ENCODE measurements around the gene CIT. TPM values are rescaled to one million over a fixed set of nuclear protein-coding genes. Genes with fewer than 3 reads are reported as not detected.

CIT gene
- total and polyA plus RNA-seq, 9 of the 15 experiments (the other 6 are each of a cell fraction or from before 2014, with no cell fraction given) = 1.1 to 46.7 (median 21.3) TPM

GRCh38 chr12:119876761-119877638 lies at the start of gene CIT (continued):
- TF ChIP-seq ZNF277 (CRISPR knock-in tag; IDR thresholded peaks at IDR 0.05; ENCODE audit: borderline replicate concordance) = no peak
- TF ChIP-seq RAD21 (CRISPR knock-in tag; conservative IDR thresholded peaks at IDR 0.05 in 1 of 2, IDR thresholded peaks at IDR 0.05 in 1 of 2) = no peak
- peak; percentile 24; the same call in 1 of the 2 replicates for TF ChIP-seq SMARCE1 (IDR thresholded peaks at IDR 0.05)
- peak; percentile 99 for TF ChIP-seq CXXC5 (CRISPR knock-in tag; IDR thresholded peaks at IDR 0.05)
- no peak for TF ChIP-seq HMG20B (CRISPR knock-in tag; IDR thresholded peaks at IDR 0.05)
- peak; percentile 83 for TF ChIP-seq PBX2 (CRISPR knock-in tag; IDR thresholded peaks at IDR 0.05; ENCODE audit: low read depth)
- peak; percentile 99 for TF ChIP-seq PBX2 (tag; conservative IDR thresholded peaks at IDR 0.05; ENCODE audit: low read depth)
- TF ChIP-seq GABPA (tag; conservative IDR thresholded peaks at IDR 0.05; ENCODE audit: low read depth) = 0 out of 2 replicates have a peak, but pooled peaks have one; percentile 13
- peak; percentile 28; the same call in 1 of the 2 replicates for TF ChIP-seq PML (IDR thresholded peaks at IDR 0.05; ENCODE audit: low read length)
- TF ChIP-seq RNF2 (IDR thresholded peaks at IDR 0.05) = 0 out of 2 replicates have a peak, but pooled peaks have one; percentile 18
- TF ChIP-seq THRA (IDR thresholded peaks at IDR 0.05) = no peak
- TF ChIP-seq HBP1 (CRISPR knock-in tag; IDR thresholded peaks at IDR 0.05) = no peak
- peak in 1 of 2 experiments; percentile 78 for TF ChIP-seq AFF1 (IDR thresholded peaks at IDR 0.05; ENCODE audit: low read depth in 1 of 2, partially characterized antibody in 2 of 2)
- peak; percentile 5; the same call in 1 of the 2 replicates for TF ChIP-seq CREB1 (IDR thresholded peaks at IDR 0.05)
- TF ChIP-seq CREB1 (CRISPR knock-in tag; IDR thresholded peaks at IDR 0.05) = no peak; the same call in 1 of the 2 replicates

Data from K562 (cell line).